Keratinocyte (primary cell): ENCODE data around the gene AMN. TPM values are rescaled to one million over a fixed set of nuclear protein-coding genes. Genes with fewer than 3 reads are reported as not detected.

Experiments
- DNase-seq: peaks from one replicate; pipeline ENCODE4 v3.0.0-alpha.2; 2011; ENCODE audit warnings: low read depth, missing footprints, low spot score
- FAIRE-seq: peaks from 2 replicates; lab custom pipeline; 2011; peaks lifted over from hg19 to GRCh38; lab: Jason Lieb, UNC
- H2AFZ ChIP-seq: 2 replicates; pipeline ENCODE4 v1.6.0; 2012; ENCODE audit warnings: low read length, control low read depth, inconsistent platforms; ENCODE audit not compliant: control insufficient read depth
- H3K27ac ChIP-seq: 2 replicates; pipeline ENCODE4 v1.5.1; 2011; ENCODE audit warnings: low read length; ENCODE audit not compliant: control insufficient read depth, insufficient read depth
- H3K27me3 ChIP-seq: 3 replicates; pipeline ENCODE4 v1.6.0; 2011; ENCODE audit warnings: low read length; ENCODE audit not compliant: control insufficient read depth, insufficient read depth; ENCODE audit errors: extremely low read depth
- H3K36me3 ChIP-seq, 2 experiments: 2 replicates in 1 of 2; 3 replicates in 1 of 2; pipeline ENCODE4 v1.5.1; 2011; ENCODE audit warnings: low read length in 2 of 2, mild to moderate bottlenecking in 1 of 2; ENCODE audit not compliant: control insufficient read depth in 2 of 2, insufficient read depth in 2 of 2; ENCODE audit errors: extremely low read depth in 1 of 2
- H3K4me1 ChIP-seq: 3 replicates; pipeline ENCODE4 v1.5.1; 2011; ENCODE audit warnings: low read length; ENCODE audit not compliant: control insufficient read depth, insufficient read depth; ENCODE audit errors: extremely low read depth
- H3K4me2 ChIP-seq: 3 replicates; pipeline ENCODE4 v1.6.0; 2011; ENCODE audit warnings: low read depth, low read length; ENCODE audit not compliant: control insufficient read depth, insufficient read depth; ENCODE audit errors: extremely low read depth
- H3K4me3 ChIP-seq, 3 experiments: fragments of 200-600 bp in 1 of 3; sonication (generic) in 1 of 3; 2 replicates in 2 of 3; 3 replicates in 1 of 3; pipeline ENCODE4 v1.5.1; 2011 to 2016; ENCODE audit warnings: low read length in 3 of 3, mild to moderate bottlenecking in 3 of 3, control low read depth in 2 of 3, inconsistent platforms in 1 of 3, low read depth in 1 of 3, mixed read lengths in 1 of 3, mixed run types in 1 of 3, moderate library complexity in 1 of 3; ENCODE audit not compliant: control insufficient read depth in 2 of 3, insufficient read depth in 2 of 3; ENCODE audit errors: extremely low read depth in 1 of 3
- H3K79me2 ChIP-seq: 2 replicates; pipeline ENCODE4 v1.6.0; 2012; ENCODE audit warnings: low read length; ENCODE audit not compliant: control insufficient read depth, insufficient read depth
- H3K9ac ChIP-seq: 3 replicates; pipeline ENCODE4 v1.6.0; 2011; ENCODE audit warnings: low read length; ENCODE audit not compliant: control insufficient read depth, insufficient read depth; ENCODE audit errors: extremely low read depth
- H3K9me1 ChIP-seq: 3 replicates; pipeline ENCODE4 v1.6.0; 2011; ENCODE audit warnings: low read length; ENCODE audit not compliant: control insufficient read depth, insufficient read depth; ENCODE audit errors: extremely low read depth
- H3K9me3 ChIP-seq: 2 replicates; pipeline ENCODE4 v1.5.1; 2012; ENCODE audit warnings: low read depth, low read length; ENCODE audit not compliant: control insufficient read depth
- H4K20me1 ChIP-seq: 3 replicates; pipeline ENCODE4 v1.6.0; 2011; ENCODE audit warnings: low read length; ENCODE audit not compliant: control insufficient read depth, insufficient read depth; ENCODE audit errors: extremely low read depth
- EZH2 ChIP-seq: IDR thresholded peaks from one replicate; pipeline ENCODE4 v1.6.1; 2012; ENCODE audit warnings: inconsistent platforms, mild to moderate bottlenecking, low read length, moderate library complexity
- dilution Hi-C: fragments of 300-500 bp; cut with MboI; formaldehyde crosslinking; loops from one replicate; pipeline ENCODE4 v1.7.0; 2020; ENCODE audit warnings: low sequenced_read_pairs; ENCODE audit not compliant: extremely low pct_ligation_motif_present
- polyA plus RNA-seq, 5 experiments: library from polyadenylated mRNA; depleted of rRNA in 3 of 5; stranded (reverse) in 3 of 5; stranded (forward) in 1 of 5; unstranded in 1 of 5; fragments of >200 nt; gene quantifications; 1 replicate in 1 of 5; 2 replicates in 3 of 5; 3 replicates in 1 of 5; pipeline versions ENCODE4 v1.2.1 to v1.2.3, GENCODE V29; 2011 to 2012; ENCODE audit warnings: missing spikeins in 2 of 5, low read depth in 1 of 5, low replicate concordance in 1 of 5
- TF ChIP-seq, protein P1 (sequence below), 3 experiments: IDR thresholded peaks in 1 of 3; conservative IDR thresholded peaks in 1 of 3; optimal IDR thresholded peaks in 1 of 3; 2 replicates in 2 of 3; 3 replicates in 1 of 3; pipeline versions ENCODE3 to v1.5.1; 2011; ENCODE audit warnings: low read length in 3 of 3, mild to moderate bottlenecking in 3 of 3, moderate library complexity in 2 of 3, control low read depth in 1 of 3, inconsistent platforms in 1 of 3; ENCODE audit not compliant: insufficient read depth in 2 of 3; ENCODE audit errors: extremely low read depth in 1 of 3

The AMN gene
- polyA plus RNA-seq, 1 donor (not counting 4 experiments of a cell fraction or from before 2014, with no cell fraction given): 0.22 TPM

DNA sequence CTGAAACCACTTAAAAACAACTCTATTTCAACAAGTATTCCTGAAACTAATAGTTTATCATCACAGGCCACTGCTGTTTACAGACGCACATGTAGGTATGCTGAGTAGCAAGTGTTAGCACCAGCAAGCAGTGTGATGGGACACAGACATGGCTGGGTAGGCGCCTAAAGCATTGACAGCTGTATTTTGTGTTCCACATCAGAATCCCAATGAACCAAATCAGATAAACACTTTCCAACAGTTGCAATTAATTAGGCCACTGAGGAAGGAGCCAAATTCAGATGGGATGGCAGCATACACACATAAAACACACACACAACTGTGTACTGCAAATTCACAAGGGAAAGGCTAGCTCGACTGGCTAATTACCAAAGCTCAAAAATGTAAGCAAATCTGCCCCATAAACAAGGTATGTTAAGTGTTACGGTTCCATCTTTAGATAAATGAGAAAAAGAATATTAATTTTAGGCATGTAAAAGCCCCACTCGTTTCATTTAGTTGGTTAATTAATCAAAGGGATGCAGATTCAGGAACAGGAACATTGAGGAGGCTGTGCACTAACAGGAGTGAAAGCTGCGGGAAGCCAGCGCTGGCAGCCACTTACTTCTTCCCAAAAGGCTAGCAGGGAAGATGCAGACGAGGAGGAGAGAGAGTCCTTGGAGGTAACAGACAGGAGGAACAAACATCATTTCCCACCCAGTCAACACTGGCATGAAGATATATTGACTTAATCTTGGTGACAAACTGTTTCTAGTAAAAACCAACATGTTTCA, 33.4 kb downstream of the AMN start:
- Histone ChIP-seq H3K27ac (no peak overlapping the region), H3K27me3 (no peaks in the 10 kb centered on the region), H4K20me1 (no peaks in the 10 kb centered on the region), H3K4me1 (no peaks in the 10 kb centered on the region), H3K79me2 (no peaks in the 10 kb centered on the region), H3K9ac (no peak overlapping the region), H3K9me1 (no peaks in the 10 kb centered on the region), H2AFZ (no peak overlapping the region), H3K4me3 (no peak overlapping the region), H3K9me3 (no peaks in the 10 kb centered on the region), H3K36me3 (peaks cover 36 to 46% of the 10 kb centered on the region in 2 experiments), H3K4me2 (no peak overlapping the region)
- no peak for FAIRE-seq
- dilution Hi-C loops: no loop called here
- DNase-seq: no peak
- TF ChIP-seq EZH2: no peak
- TF ChIP-seq, protein P1, sequence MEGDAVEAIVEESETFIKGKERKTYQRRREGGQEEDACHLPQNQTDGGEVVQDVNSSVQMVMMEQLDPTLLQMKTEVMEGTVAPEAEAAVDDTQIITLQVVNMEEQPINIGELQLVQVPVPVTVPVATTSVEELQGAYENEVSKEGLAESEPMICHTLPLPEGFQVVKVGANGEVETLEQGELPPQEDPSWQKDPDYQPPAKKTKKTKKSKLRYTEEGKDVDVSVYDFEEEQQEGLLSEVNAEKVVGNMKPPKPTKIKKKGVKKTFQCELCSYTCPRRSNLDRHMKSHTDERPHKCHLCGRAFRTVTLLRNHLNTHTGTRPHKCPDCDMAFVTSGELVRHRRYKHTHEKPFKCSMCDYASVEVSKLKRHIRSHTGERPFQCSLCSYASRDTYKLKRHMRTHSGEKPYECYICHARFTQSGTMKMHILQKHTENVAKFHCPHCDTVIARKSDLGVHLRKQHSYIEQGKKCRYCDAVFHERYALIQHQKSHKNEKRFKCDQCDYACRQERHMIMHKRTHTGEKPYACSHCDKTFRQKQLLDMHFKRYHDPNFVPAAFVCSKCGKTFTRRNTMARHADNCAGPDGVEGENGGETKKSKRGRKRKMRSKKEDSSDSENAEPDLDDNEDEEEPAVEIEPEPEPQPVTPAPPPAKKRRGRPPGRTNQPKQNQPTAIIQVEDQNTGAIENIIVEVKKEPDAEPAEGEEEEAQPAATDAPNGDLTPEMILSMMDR (optimal IDR thresholded peaks at IDR 0.05 in 1 of 3, IDR thresholded peaks at IDR 0.05 in 1 of 3, conservative IDR thresholded peaks at IDR 0.05 in 1 of 3; ENCODE audit: extremely low read depth in 1 of 3, insufficient read depth in 2 of 3, low read length in 3 of 3): no peak

DNA sequence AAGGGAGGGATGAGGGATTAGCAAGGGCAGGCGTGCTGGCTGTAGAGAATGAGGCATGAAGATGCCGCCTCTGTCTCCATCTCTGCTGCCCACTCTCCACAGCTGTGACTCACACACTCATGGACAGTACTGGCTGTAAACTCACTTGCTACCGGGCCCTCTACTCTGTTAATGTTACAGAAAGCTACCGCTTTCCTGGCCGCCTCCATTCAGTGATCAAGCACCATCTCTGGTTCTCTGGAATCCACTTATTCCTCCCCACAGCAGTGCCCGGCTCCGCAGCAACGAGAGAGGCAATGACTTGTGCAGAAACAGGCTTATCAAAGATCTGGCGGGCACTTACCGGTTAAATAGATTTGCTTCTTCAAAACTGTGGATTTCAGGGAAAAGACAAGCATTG, 34.8 kb downstream of the AMN start:
- FAIRE-seq: no peak
- no peaks in the 10 kb centered on the region for H3K79me2 ChIP-seq
- no peak overlapping the region for H3K4me3 ChIP-seq
- dilution Hi-C loops: no loop called here
- no peak overlapping the region for H2AFZ ChIP-seq
- H3K9ac ChIP-seq: no peak overlapping the region
- H4K20me1 ChIP-seq: no peaks in the 10 kb centered on the region
- H3K4me1 ChIP-seq: no peaks in the 10 kb centered on the region
- no peak overlapping the region for H3K27ac ChIP-seq
- no peak overlapping the region for H3K4me2 ChIP-seq
- no peaks in the 10 kb centered on the region for H3K9me1 ChIP-seq
- H3K36me3 ChIP-seq: peaks cover 39 to 46% of the 10 kb centered on the region in 2 experiments
- no peak for DNase-seq
- no peaks in the 10 kb centered on the region for H3K27me3 ChIP-seq
- TF ChIP-seq, protein P1 (optimal IDR thresholded peaks at IDR 0.05 in 1 of 3, IDR thresholded peaks at IDR 0.05 in 1 of 3, conservative IDR thresholded peaks at IDR 0.05 in 1 of 3; ENCODE audit: extremely low read depth in 1 of 3, insufficient read depth in 2 of 3, low read length in 3 of 3): no peak
- TF ChIP-seq EZH2: no peak
- no peaks in the 10 kb centered on the region for H3K9me3 ChIP-seq
